Liver (tissue), 3 donors: ENCODE results near the gene PKIG.

Experiments used
- GABPA ChIP-seq, 2 donors: IDR thresholded peaks in 1 of 2; conservative IDR thresholded peaks in 1 of 2; 2 replicates each; pipeline ENCODE4 v1.6.1; 2016; ENCODE audit warnings: antibody characterized with exemption in 2 of 2, mild to moderate bottlenecking in 1 of 2, moderate library complexity in 1 of 2
- TF ChIP-seq, protein P1 (sequence below): fragments of 150-350 bp; IDR thresholded peaks from 2 replicates; pipeline ENCODE4 v1.5.1; 2017; ENCODE audit warnings: improper control_type of control experiment, low read depth, low read length; ENCODE audit not compliant: missing input control
- donor health status: healthy.
- donor health status: healthy.

DNA sequence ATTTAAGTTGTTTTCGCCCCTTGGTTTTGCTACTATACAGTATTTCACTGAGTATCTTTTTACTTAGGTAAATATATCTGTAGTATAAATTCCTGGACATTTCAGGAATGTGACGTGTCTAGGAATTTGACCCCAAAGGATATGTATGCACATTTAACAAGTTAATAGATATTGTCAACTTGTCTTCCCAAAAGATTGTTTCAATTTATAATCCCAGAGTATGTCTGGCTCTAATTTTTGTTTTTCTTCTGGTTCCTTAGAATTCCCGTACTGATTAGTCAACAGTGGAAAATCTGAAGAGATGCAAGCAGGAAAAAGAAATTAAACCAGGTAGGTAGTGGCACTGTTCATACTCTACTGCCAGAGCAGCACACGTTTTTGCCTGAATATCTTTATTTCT lies 7.2 kb downstream of the PKIG start:
- no peak for TF ChIP-seq GABPA (IDR thresholded peaks at IDR 0.05 in 1 of 2, conservative IDR thresholded peaks at IDR 0.05 in 1 of 2)
- TF ChIP-seq, protein P1, sequence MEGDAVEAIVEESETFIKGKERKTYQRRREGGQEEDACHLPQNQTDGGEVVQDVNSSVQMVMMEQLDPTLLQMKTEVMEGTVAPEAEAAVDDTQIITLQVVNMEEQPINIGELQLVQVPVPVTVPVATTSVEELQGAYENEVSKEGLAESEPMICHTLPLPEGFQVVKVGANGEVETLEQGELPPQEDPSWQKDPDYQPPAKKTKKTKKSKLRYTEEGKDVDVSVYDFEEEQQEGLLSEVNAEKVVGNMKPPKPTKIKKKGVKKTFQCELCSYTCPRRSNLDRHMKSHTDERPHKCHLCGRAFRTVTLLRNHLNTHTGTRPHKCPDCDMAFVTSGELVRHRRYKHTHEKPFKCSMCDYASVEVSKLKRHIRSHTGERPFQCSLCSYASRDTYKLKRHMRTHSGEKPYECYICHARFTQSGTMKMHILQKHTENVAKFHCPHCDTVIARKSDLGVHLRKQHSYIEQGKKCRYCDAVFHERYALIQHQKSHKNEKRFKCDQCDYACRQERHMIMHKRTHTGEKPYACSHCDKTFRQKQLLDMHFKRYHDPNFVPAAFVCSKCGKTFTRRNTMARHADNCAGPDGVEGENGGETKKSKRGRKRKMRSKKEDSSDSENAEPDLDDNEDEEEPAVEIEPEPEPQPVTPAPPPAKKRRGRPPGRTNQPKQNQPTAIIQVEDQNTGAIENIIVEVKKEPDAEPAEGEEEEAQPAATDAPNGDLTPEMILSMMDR: no peak
